Activated CD4-positive, alpha-beta T cell treated with anti-CD3 and anti-CD28 coated beads for 48 hours (primary cell): ENCODE results near the gene MAP1B.
"Not testable (repeated sequence)": the region's sequence is repeated elsewhere in the genome, so short reads cannot be mapped to it uniquely, and the experiment has no call there.

Experiments used
- DNase-seq: peaks from one replicate; pipeline ENCODE4 v3.0.0-alpha.2; 2020

Gene MAP1B

GRCh38 chr5:72166070-72166979, 59.0 kb downstream of the MAP1B start:
- DNase-seq: no peak

DNA sequence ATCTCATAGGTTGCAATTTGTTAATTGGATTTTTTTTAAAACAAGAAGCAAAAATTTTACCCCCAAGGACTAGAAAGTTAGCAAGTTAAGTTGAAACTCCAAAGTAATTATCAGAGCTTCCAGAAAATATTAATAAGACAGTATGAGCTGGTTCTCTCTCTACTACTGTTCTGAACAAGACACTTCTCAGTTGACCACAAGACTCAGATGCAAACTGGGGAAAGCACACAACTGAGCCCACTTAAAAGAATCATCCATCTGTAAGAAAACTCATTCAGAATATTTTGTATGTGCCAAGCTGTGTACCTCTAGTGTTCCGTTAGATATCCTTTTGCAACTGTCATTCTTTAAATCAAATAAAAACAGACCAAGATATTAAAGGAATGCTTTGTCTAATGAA, 60.0 kb downstream of the MAP1B start:
- DNase-seq: no peak

DNA sequence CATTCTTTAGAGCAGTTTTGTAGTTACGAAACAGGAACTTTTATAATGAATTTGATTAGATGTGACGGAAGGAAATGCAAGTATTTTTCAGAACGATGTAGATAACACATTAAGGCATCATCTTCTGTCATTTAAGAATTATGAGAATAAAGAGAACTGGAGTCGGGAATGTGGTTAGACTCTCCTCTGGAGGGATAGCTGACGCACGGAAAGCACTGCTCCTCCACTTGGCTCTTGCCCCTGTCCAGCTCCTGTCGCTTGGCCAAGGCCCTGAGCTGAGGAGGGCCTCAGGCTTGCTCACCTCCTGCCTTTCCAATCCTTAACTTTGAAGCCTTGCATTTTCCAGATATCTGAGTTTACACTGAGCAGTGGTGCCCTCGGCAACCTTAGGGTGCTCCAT, 60.5 kb downstream of the MAP1B start:
- no peak for DNase-seq

DNA sequence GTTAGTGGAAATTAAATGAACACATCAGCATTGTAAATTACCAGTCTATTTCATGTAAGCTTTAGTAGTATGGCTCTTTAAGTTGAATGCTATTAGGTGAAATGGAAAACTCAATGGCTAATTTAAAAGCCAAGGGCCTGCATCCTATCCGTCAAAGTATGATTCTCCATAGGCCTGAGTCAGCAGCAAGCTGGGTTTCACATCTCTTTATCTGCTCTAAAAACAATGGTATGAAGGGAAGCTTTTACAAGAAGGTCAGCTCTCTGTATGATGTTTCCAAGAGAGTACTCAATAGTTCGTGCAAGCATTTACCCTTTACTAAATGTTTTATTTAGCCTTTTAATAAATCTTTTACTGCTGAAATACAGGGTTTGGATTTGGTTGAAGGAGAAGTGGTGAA, 62.8 kb downstream of the MAP1B start:
- no peak for DNase-seq

DNA sequence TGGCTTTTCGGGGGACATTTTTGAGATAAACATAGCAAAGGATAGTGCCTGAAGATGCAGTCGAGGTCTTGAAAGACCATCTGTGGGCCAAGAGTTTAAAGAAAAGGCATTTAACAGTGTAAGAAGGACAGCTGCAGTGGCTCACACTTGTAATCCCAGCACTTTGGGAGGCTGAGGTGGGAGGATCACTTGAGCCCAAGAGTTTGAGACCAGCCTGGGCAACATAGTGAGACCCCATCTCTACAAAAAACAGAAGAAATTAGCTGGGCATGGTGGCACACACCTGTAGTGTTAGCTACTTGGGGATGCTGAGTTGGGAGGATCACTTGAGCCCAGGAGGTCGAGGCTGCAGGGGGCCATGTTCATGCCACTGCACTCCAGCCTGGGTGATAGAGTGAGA, 63.9 kb downstream of the MAP1B start:
- DNase-seq: not testable (repeated sequence)

DNA sequence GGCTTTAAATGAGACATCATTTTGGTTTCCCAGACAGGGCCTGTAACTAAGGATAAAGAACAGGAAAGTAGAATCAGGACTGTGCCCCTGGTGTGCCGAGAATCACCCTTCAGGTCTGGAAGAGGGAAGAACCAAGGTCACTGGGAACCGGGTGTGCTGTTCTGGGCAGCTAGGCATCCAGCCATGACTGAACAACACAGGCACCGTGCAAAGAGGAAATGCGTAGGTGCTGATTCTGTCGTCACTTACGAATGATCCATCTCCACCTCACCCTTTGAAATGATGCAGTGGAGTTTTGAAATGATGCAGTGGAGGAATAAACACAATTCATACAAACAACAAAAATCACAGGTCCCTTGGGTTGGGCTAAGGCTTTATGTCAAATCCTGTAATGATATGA, 64.4 kb downstream of the MAP1B start:
- DNase-seq: peak; percentile 40

DNA sequence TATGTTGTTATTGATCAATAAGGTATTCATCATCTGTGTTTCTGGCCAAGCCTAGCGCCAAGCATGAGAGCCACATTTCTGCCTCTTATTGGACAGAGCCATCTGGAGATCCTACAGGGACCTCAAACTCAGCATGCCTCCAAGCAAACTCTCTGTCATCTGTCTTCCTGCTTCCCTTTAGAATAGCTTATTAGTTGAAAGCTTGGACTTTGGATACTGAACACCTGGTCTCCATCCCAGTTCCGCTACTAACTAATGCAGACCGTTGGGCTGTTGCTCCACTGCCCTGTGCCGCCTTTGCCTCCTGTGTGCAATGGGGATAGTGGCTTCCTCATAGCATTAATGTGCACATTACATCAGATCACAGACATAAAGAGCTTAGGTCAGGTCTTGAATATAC, 65.5 kb downstream of the MAP1B start:
- no peak for DNase-seq

DNA sequence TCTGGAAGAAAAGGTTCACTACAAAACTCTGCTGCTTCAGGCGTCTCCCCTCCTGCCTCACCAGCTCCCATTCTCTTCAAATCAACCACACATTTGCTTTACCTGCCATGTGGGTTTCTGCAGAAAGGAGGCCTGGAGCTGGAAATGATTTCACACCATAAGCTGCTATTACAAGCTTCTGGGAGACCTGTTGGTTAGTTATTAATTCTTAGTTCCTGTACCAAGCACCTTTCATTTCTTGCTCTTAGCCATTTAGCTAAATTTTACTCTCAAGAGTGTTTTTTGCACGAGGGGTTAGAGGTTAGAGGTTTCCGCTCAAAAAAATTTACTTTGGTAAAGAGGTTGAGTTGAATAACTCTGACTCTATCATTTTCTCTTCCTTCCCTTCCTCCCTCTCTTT, 70.3 kb downstream of the MAP1B start:
- no peak for DNase-seq

GRCh38 chr5:72179028-72179815, 71.9 kb downstream of the MAP1B start:
- DNase-seq: no peak

GRCh38 chr5:72179816-72180440, 72.7 kb downstream of the MAP1B start:
- no peak for DNase-seq

DNA sequence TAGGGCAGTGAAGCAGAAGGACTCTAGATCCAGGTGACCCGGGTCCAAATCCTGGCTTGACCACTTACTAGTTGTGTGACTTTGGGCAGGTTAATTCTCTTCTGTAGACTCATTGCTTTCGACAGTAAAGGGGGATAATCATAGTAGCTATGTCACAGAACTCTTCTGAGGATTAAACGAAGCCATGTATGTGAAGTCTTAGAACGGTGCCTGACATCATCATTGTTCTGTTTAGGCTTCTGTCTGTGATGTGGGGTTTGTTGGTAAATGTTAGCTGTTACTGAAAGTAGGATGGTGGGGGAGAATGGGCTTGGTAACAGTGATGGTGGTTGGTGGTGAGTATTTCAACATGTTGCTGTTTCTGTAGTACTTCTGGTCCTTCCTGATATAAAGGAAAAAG, 73.7 kb downstream of the MAP1B start:
- no peak for DNase-seq

GRCh38 chr5:72182686-72183085, 75.4 kb downstream of the MAP1B start:
- DNase-seq: no peak

DNA sequence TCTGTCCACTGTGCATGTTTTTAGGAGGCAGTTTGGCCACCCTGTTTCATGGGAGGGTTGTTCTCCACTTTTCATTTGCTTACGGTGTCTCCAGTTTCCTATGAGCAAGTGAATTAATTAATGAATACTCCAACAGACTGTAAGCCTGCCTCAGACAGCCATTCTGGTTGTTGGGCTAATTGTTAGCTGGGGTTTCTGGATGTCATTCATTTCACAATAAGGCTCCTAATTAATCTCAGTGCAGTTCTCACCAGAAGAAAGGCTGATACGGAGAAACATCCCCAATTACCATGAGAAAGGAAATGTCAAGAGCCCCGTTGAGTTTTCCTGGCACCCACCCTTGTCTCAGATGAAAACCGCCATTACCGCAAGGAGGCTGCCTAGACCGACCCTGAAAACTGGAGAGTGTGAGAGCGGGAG, 75.8 kb downstream of the MAP1B start:
- no peak for DNase-seq

DNA sequence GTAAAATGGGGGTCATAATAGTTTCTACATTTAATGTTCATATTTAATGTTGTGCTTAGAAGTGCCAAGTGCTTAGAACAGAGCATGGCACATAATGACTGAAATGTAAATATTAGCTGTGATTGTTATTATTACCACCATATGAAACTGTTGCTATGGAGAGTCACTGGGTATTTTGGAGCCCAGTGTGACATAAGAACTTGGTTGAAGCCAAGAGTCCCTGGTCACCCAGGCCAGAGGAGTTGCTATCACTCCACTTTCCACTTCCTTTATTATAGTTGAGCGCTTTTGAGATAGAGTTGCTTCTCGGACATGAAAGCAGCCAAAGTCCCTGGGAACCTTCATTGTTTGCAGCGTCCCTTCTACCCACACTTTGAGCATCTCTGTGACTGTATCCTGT, 77.1 kb downstream of the MAP1B start:
- no peak for DNase-seq

DNA sequence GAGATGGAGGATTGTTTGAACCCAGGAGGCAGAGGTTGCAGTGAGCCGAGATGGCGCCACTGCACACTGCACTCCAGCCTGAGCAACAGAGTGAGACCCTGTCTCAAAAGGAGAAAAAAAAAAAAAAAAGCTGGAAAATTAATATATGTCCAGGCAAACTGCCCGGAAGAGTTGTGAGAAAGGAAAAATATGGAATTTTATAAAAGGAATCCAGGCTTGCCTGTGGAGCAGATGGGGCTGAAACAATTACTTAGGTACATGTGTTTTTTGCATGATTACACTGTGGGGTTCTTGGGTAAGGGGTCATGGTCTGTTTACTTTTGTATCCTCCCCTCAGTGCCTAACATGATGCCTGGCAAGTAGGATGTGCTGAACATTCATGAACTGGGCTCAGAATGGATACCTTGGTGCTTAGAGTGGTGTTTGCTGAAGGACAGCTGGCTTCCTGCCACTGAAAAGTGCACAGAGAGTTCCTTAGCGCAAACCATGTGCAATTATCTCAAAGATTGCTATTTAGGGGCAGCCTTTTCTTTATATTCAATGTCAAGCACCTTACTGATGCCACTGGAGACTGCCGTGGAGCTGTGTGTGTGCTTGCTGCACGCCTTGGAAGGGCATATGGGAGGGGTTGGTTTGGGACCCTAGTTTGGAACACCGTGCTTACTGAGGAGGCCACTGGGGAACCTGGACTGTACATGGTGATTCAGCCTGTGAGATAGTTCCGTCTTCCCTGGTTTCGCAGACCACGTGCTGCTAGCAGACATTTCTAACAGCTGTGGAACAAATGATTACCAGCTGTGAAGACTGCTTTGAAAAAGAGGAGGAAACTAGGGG, 78.4 kb downstream of the MAP1B start:
- no peak for DNase-seq

GRCh38 chr5:72187388-72188075, 80.3 kb downstream of the MAP1B start:
- DNase-seq: peak; percentile 22

GRCh38 chr5:72188166-72188565, 80.9 kb downstream of the MAP1B start:
- DNase-seq: no peak

DNA sequence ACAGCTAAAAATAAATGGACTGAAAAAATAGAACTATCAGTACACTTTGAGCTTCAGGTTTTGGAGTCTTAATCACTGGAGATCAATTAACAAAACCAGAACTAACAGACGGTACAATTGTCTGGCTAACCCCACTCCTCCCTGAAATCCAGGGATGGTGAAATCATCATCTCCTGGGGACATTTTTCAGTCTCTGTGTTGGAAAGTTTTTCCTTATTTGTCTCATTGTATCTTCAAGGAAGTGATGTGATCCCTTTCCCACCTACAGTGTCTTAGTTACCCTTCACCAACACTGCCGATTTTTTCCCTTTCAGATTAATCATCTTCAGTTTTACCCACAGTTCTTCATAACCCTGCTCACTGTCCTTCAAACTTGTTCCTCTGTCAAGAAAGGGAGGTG, 81.9 kb downstream of the MAP1B start:
- no peak for DNase-seq

GRCh38 chr5:72191404-72191803, 84.1 kb downstream of the MAP1B start:
- DNase-seq: no peak

GRCh38 chr5:72194846-72195245, 87.6 kb downstream of the MAP1B start:
- peak; percentile 43 for DNase-seq

GRCh38 chr5:72195581-72195980, 88.3 kb downstream of the MAP1B start:
- DNase-seq: no peak

DNA sequence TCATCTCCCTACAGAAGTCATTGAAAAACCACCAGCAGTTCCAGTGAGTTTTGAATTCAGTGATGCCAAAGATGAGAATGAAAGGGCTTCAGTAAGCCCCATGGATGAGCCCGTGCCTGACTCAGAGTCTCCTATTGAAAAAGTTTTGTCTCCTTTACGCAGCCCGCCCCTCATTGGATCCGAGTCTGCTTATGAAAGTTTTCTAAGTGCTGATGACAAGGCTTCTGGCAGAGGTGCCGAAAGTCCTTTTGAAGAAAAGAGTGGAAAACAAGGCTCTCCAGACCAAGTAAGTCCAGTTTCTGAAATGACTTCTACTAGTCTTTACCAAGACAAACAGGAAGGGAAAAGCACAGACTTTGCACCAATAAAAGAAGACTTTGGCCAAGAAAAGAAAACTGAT, 90.1 kb downstream of the MAP1B start:
- no peak for DNase-seq
